ENCODE results near the gene ITLN1.

Gene ITLN1

DNA sequence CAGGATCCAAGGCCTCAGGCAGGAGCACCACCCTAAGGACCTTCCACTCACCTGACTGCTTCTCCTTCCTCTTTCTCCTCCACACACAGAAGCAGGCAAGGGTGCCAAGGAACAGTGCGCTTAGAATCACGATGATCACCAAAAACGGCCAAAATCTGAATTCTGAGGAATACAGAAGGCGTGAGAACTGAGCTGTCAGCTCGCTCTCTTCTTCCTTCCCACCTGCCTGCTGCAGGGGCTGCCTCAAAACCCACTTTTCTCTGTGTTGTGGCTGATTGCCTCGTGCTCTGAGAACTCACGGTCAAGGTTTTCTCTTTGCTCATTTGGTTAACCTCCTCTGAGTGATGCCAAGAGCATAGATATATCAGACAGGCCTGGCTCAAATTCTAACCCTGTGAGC is 46.1 kb downstream of the ITLN1 start:
- Histone ChIP-seq H3K9me3 (ENCODE audit: control insufficient read depth, insufficient read depth, low read depth, low read length) (no peaks in the 10 kb centered on the region), H3K4me1 (ENCODE audit: control insufficient read depth, insufficient read depth, low read length) (no peaks in the 10 kb centered on the region), H3K36me3 (ENCODE audit: control insufficient read depth in 2 of 2, insufficient read depth in 1 of 2, low read length in 2 of 2) (no peaks in the 10 kb centered on the region), H3K4me3 (ENCODE audit: low read depth, low read length) (no peak overlapping the region), H3K27ac (ENCODE audit: extremely low read depth, low read depth, low read length) (no peak overlapping the region)
- CTCF ChIA-PET, result interaction anchor here (1.0 to 6.6 kb wide), 2 partner anchors 114 to 163 kb away, joined by 3 to 132 read pairs; partner anchors contain the start of gene ITLN2
- TF ChIP-seq ZBTB48 (tag by site-specific recombination; IDR thresholded peaks at IDR 0.05) (no peak), ZNF837 (tag by site-specific recombination; IDR thresholded peaks at IDR 0.05) (no peak), ZNF350 (tag by site-specific recombination; IDR thresholded peaks at IDR 0.05) (no peak), KLF10 (tag by site-specific recombination; IDR thresholded peaks at IDR 0.05) (no peak), ZNF610 (tag by site-specific recombination; IDR thresholded peaks at IDR 0.05; ENCODE audit: borderline replicate concordance) (no peak), ZBTB7A (tag by site-specific recombination; IDR thresholded peaks at IDR 0.05; ENCODE audit: low read depth) (no peak), SP7 (tag by site-specific recombination; IDR thresholded peaks at IDR 0.05) (no peak), ZNF830 (tag by site-specific recombination; IDR thresholded peaks at IDR 0.05; ENCODE audit: low read depth) (no peak), ZNF221 (tag by site-specific recombination; IDR thresholded peaks at IDR 0.05; ENCODE audit: borderline replicate concordance) (no peak)
- POLR2A ChIA-PET, result no interaction called here

DNA sequence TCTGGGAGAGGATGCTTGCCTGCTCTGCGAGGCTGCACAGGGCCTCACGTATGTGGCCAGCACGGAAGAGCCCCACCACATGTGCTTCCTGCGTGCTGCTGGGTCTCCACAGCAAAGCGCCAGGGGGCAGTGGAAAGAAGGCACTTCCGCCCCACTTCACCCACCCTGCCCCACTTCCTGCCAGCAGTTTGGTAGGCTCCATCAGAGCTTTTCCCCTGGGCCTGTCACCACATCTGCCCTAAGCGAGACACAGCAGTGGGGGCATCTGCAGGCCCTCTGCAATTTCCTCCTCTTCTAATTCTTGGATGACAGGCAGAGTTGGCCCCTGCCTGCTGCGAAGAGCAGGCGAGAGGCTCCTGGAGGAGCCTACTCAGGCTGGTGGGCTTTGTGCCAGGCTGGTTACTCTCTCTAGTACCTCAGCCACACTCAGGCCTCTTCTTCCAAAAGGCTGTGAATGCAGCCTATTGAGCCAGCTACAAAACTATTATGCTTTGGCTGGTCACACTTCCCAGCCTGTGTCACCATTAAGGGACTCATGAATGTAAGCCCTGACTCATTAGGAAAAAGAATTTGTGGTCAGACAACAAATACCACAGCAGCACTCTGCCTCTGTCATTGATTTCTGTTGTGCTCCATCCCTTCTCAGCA is 47.3 kb downstream of the ITLN1 start:
- Histone ChIP-seq H3K4me1 (ENCODE audit: control insufficient read depth, insufficient read depth, low read length) (no peaks in the 10 kb centered on the region), H3K9me3 (ENCODE audit: control insufficient read depth, insufficient read depth, low read depth, low read length) (no peaks in the 10 kb centered on the region), H3K27ac (ENCODE audit: extremely low read depth, low read depth, low read length) (no peak overlapping the region), H3K36me3 (ENCODE audit: control insufficient read depth in 2 of 2, insufficient read depth in 1 of 2, low read length in 2 of 2) (no peaks in the 10 kb centered on the region), H3K4me3 (ENCODE audit: low read depth, low read length) (no peak overlapping the region)
- CTCF ChIA-PET, result interaction anchor here (0.7 to 6.6 kb wide), 6 partner anchors 15 to 162 kb away, joined by 3 to 132 read pairs (median 5); partner anchors contain the start of gene ITLN2
- TF ChIP-seq ZNF623 (tag by site-specific recombination; IDR thresholded peaks at IDR 0.05) (no peak), OSR2 (tag by site-specific recombination; IDR thresholded peaks at IDR 0.05) (no peak), ZNF660 (tag by site-specific recombination; IDR thresholded peaks at IDR 0.05) (no peak)
- POLR2A ChIA-PET, result no interaction called here

DNA sequence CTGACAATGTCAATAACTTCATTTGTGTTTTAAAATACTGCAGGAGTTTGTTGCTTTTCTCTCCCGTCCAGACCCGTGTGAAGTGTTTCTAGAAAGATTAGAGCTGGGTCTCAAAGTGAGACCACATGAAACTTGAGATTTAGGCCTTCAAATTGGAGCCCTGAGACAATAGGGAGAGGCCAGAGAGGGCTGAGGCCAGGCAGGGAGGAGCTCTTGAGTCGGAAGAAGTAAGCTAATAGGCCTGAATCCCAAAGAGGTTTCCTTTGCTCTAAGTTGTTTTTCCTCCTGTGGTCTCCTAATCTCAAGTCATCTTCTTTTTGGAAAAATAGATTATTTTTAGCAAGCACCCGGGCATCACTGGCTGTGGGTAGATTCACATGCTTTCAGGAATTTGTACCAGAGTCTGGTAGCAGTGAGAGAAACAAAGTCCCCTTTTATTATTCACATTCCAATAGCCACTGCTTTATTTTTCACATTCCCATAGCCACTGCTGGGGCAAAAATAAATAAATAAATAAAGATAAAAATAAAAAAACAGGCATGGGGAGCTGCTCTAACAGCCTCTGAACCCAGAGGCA is 47.9 kb downstream of the ITLN1 start:
- ChIA-PET POLR2A (no interaction called here), CTCF (interaction anchor here (0.7 to 6.6 kb wide), 5 partner anchors 15 to 156 kb away, joined by 3 to 132 read pairs (median 6); partner anchors contain the start of gene ITLN2)
- Histone ChIP-seq H3K9me3 (ENCODE audit: control insufficient read depth, insufficient read depth, low read depth, low read length) (no peaks in the 10 kb centered on the region), H3K36me3 (ENCODE audit: control insufficient read depth in 2 of 2, insufficient read depth in 1 of 2, low read length in 2 of 2) (no peaks in the 10 kb centered on the region), H3K4me1 (ENCODE audit: control insufficient read depth, insufficient read depth, low read length) (no peaks in the 10 kb centered on the region), H3K4me3 (ENCODE audit: low read depth, low read length) (no peak overlapping the region), H3K27ac (ENCODE audit: extremely low read depth, low read depth, low read length) (no peak overlapping the region)
- TF ChIP-seq KLF7 (tag by site-specific recombination; IDR thresholded peaks at IDR 0.05; ENCODE audit: borderline replicate concordance) (no peak), ZNF266 (tag by site-specific recombination; IDR thresholded peaks at IDR 0.05; ENCODE audit: low read depth) (no peak), ZNF311 (tag by site-specific recombination; IDR thresholded peaks at IDR 0.05; ENCODE audit: borderline replicate concordance) (no peak), ZNF426 (tag by site-specific recombination; IDR thresholded peaks at IDR 0.05) (no peak), FEZF1 (tag by site-specific recombination; IDR thresholded peaks at IDR 0.05) (no peak)
- TF ChIP-seq, protein P1, sequence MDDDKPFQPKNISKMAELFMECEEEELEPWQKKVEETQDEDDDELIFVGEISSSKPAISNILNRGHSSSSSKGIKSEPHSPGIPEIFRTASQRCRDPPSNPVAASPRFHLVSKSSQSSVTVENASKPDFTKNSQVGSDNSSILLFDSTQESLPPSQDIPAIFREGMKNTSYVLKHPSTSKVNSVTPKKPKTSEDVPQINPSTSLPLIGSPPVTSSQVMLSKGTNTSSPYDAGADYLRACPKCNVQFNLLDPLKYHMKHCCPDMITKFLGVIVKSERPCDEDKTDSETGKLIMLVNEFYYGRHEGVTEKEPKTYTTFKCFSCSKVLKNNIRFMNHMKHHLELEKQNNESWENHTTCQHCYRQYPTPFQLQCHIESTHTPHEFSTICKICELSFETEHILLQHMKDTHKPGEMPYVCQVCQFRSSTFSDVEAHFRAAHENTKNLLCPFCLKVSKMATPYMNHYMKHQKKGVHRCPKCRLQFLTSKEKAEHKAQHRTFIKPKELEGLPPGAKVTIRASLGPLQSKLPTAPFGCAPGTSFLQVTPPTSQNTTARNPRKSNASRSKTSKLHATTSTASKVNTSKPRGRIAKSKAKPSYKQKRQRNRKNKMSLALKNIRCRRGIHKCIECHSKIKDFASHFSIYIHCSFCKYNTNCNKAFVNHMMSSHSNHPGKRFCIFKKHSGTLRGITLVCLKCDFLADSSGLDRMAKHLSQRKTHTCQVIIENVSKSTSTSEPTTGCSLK (tag by site-specific recombination; IDR thresholded peaks at IDR 0.05), result no peak
- TF ChIP-seq, protein P2, sequence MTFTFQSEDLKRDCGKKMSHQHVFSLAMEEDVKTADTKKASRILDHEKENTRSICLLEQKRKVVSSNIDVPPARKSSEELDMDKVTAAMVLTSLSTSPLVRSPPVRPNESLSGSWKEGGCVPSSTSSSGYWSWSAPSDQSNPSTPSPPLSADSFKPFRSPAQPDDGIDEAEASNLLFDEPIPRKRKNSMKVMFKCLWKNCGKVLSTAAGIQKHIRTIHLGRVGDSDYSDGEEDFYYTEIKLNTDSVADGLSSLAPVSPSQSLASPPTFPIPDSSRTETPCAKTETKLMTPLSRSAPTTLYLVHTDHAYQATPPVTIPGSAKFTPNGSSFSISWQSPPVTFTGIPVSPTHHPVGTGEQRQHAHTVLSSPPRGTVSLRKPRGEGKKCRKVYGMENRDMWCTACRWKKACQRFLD (tag by site-specific recombination; IDR thresholded peaks at IDR 0.05), result no peak
- TF ChIP-seq, protein P3, sequence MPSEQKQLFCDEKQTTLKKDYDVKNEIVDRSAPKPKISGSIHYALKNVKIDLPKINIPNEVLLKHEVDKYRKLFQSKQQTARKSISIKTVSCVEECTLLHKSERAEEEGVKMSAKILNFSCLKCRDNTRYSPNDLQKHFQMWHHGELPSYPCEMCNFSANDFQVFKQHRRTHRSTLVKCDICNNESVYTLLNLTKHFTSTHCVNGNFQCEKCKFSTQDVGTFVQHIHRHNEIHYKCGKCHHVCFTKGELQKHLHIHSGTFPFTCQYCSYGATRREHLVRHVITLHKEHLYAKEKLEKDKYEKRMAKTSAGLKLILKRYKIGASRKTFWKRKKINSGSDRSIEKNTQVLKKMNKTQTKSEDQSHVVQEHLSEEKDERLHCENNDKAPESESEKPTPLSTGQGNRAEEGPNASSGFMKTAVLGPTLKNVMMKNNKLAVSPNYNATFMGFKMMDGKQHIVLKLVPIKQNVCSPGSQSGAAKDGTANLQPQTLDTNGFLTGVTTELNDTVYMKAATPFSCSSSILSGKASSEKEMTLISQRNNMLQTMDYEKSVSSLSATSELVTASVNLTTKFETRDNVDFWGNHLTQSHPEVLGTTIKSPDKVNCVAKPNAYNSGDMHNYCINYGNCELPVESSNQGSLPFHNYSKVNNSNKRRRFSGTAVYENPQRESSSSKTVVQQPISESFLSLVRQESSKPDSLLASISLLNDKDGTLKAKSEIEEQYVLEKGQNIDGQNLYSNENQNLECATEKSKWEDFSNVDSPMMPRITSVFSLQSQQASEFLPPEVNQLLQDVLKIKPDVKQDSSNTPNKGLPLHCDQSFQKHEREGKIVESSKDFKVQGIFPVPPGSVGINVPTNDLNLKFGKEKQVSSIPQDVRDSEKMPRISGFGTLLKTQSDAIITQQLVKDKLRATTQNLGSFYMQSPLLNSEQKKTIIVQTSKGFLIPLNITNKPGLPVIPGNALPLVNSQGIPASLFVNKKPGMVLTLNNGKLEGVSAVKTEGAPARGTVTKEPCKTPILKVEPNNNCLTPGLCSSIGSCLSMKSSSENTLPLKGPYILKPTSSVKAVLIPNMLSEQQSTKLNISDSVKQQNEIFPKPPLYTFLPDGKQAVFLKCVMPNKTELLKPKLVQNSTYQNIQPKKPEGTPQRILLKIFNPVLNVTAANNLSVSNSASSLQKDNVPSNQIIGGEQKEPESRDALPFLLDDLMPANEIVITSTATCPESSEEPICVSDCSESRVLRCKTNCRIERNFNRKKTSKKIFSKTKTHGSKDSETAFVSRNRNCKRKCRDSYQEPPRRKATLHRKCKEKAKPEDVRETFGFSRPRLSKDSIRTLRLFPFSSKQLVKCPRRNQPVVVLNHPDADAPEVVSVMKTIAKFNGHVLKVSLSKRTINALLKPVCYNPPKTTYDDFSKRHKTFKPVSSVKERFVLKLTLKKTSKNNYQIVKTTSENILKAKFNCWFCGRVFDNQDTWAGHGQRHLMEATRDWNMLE (tag by site-specific recombination; conservative IDR thresholded peaks at IDR 0.05; ENCODE audit: low read depth), result no peak
- TF ChIP-seq, protein P4, sequence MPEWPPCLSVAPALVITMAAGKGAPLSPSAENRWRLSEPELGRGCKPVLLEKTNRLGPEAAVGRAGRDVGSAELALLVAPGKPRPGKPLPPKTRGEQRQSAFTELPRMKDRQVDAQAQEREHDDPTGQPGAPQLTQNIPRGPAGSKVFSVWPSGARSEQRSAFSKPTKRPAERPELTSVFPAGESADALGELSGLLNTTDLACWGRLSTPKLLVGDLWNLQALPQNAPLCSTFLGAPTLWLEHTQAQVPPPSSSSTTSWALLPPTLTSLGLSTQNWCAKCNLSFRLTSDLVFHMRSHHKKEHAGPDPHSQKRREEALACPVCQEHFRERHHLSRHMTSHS (tag by site-specific recombination; IDR thresholded peaks at IDR 0.05), result no peak
